Stimulated activated CD4-positive, alpha-beta T cell treated with anti-CD3 and anti-CD28 coated beads, TNF-alpha, amount 100 ng/mL, for 48 hours (primary cell): ENCODE data around the gene POM121.
"Not testable (repeated sequence)": the region's sequence is repeated elsewhere in the genome, so short reads cannot be mapped to it uniquely, and the experiment has no call there.

ENCODE experiments used
- DNase-seq, 3 donors: peaks; one replicate each; pipeline ENCODE4 v3.0.0-alpha.2; 2020; ENCODE audit warnings: low read depth in 3 of 3

The POM121 gene

DNA sequence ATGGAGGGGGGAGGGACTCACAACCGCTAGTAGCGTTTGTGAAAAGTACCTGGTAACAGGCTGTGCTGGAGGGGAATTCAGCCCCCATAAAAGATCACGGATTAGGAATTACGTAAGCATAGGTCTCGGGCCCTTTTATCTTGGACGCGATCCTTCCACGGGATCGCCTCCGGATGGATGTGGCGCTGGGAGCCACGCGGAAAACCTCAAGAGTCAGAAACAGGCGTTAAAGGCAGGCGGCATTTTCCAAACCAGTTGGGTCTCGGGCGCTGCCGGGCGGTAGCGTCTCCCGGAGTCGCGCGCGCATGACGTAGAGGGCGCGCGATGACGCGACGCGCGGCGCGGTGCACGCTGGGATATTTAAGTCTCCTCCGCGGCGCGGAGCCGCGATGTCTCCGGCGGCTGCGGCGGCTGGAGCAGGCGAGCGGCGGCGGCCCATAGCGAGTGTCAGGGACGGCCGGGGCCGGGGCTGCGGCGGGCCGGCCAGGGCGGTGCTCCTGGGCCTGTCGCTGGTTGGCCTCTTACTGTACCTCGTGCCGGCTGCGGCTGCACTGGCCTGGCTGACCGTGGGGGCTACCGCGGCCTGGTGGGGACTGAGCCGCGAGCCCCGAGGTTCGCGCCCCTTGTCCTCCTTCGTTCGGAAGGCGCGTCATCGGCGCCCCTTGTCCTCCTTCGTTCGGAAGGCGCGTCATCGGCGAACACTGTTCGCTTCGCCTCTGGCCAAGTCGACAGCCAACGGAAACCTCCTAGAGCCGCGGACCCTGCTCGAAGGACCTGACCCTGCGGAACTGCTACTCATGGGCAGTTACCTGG, at the start of gene POM121:
Gene POM121, plus strand, starts transcription at position 363 of the 813 bp plus-strand sequence. Its CDS starts 27 bp downstream, at position 390.
- DNase-seq, result peak; percentile 62 to 75 (median 67)

DNA sequence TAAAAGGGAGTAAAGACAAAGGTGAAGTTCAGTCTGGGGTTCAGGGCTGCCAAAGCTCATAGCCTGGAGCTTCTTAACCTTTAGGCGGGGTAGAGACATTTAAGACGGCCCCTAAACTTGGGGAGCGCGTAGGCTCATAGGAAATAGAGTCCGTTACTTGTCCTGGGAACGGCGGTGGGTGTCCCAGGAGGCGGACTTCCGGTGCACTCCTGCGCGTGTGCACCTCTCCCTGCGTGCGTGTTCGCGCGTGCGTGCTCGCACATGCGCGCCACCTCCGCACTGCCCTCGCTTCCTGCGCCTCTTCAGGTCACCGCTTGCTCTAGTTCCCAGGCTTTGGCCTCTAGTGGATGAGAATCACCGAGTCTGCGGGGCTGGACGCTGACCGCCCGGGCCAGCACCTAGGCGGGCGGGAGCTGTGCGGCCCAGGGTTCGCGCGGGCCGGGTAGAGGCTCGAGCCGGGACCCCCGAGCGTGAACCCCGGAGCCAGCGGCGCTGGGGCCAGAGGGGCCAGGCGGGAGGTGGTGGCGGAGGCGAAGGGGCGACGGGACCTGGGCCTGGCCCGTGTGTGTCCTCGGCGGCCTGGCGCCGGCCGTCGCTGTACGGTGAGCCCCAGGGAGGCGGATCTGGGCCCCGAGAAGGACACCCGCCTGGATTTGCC, 45.7 kb upstream of the POM121 start:
- peak; percentile 45 to 66 (median 50) for DNase-seq

DNA sequence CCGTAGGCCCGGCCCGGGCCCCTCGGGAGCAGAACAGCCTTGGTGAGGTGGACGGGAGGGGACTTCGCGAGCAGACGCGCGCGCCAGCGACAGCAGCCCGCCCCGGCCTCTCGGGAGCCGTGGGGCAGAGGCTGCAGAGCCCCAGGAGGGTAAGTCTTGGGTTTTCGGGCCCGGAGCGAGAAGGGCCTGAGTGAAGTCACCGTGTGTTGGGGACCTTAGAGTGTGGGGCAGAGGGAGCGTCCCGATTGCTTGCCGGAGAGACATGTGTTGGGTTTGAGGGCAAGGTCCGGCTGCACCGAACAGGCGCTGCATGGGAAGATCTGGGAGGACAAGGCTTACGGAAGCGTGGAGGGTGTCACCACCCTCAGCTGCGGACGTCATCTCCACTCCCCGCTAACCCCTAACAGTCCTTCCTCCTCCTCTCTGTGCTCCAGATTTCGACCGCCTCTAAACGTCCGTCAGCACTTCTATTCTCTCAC, 45.1 kb upstream of the POM121 start:
- DNase-seq, result peak; percentile 7 to 21 (median 14)

DNA sequence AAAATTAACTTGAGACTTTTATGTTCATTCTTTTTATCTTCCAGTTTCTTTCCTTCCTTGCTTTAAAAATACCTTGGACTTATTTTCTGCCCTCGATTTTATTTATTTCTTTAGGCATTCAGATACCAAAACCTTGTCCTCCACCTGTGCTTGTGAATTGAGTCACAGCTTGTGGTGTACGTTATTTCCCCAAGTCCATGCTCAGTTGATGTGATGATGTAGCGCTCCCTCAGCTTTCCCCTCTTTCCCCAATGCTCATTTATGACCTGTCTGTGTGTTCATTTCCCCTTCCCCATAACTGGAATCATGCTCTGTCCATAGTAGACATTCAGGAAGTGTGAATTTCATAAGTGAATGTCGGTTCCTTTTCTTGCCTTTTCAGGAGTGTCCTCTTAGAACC, 33.1 kb upstream of the POM121 start:
- DNase-seq, result not testable (repeated sequence)

DNA sequence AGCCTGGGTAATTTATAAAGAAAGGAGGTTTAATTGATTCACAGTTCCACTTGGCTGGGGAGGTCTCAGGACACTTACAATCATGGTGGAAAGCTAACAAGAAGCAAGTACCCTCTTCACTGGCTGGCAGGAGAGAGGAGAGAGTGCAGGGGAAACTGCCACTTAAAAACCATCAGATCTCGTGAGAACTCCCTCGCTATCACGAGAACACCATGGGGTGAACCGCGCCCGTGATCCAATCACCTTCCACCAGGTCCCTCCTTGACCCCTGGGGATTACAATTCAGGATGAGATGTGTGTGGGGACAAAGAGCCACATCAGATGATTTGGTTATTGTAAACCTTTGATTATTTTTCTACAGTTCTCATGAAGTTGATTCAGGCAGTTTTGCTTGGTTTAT, 20.2 kb upstream of the POM121 start:
- DNase-seq, result not testable (repeated sequence)

DNA sequence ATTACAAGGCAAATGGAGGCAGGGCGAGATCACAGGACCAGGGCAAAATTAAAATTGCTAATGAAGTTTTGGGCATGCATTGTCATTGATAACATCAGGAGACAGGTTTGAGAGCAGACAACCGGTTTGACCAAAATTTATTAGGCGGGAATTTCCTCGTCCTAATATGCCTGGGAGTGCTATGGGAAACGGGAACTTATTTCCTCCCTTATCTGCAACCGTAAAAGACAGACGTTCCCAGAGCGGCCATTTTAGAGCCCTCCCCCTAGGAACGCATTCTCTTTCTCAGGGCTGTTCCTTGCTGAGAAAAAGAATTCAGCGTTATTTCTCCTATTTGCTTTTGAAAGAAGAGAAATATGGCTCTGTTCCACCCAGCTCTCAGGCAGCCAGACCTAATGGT, 16.5 kb upstream of the POM121 start:
- not testable (repeated sequence) for DNase-seq

DNA sequence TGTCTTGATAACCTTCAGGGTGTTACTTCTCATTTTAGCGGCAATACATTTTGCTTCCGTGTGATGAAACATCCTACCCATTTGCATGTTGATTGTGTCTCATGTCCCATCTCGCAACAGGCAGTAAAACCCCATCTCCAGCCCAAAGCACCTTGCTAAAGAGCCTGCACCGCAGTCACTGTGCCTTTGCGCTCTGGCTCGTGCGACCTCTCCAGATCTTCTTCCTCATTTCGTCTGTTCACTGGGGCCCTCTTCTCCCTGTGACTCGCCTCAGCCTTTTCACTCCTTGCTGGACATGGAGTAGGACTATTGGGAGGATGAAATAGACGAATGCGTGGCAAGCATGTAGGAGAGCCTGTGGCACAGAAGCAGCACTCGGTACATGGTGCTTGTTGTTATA, 13.5 kb upstream of the POM121 start:
- DNase-seq, result not testable (repeated sequence)

DNA sequence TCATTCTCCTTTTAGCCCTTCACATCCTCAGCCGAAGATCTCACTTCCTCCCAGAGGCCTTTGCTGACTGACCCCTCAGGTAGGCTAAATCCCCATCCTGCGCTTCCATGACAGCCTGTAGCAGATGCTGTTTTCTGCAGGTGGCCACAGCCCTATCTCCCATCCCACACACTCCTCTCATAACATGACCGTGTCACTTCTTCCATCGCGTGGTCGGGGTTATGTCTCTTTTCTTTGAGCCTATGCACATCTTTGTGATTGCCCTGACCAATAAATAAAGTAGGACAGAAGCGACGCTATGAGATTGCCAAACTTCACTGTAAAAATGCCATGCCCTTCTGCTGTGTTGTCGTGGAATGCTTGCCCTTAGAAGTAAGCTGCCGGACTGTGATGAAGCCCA, 11.1 kb upstream of the POM121 start:
- DNase-seq, result peak in 2 of 3 donors; percentile 5 to 7

DNA sequence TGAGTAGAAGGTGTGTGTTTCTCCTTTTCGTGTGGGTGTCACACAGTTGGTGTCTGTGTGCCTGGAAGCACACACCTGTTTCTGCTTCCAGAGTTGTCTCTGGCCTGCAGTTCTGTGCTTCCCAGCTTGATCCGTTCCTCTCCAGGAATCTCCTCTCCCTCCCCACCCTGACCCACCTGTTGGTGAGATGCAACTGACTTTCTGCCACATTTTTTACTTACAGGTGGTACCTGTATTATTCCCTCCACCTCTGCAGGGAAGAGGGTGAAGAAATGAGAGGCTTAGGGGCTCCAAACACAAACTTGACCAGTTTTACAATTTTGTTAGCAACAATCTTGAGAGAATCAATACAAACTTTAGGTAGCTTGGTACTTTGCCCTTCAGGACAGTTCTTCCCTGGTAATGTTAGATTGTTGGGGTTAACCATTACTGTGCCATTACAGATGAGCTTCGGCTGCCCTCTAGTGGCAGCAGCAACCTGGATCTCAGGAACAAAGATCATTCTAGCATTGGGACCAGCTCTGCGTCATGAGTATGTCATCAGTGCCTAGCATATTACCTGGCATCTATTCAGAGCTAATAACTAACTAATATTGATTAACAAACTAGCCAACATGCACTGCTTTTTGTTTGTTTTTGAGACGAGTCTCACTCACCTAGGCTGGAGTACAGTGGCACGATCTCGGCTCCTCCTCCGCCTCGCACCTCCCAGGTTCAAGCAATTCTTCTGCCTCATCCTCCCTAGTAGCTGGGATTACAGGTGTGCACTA, 10.0 kb upstream of the POM121 start:
- DNase-seq, result peak; percentile 18 to 46 (median 39)

DNA sequence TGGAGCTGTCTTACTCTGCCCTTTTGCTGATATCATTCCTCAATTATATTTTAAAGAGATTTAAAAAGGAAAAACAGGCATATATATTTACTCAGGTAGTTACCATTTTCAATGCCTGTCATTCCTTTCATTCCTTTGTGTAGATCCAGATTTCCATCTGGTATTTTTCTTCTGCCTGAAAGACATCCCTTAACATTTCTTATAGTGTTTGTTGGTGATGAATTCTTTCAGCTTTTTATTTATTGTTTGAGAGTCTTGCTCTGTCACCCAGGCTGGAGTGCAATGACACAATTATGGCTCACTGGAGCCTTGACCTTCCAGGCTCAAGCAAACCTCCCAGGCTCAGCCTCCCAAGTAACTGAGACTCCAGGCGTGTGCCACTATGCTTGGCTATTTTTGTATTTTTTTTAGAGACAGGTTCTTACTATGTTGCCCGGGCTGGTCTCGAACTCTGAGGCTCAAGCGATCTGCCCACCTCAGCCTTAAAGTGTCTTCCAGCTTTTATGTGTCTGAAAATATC, 5.6 kb upstream of the POM121 start:
- no peak for DNase-seq

DNA sequence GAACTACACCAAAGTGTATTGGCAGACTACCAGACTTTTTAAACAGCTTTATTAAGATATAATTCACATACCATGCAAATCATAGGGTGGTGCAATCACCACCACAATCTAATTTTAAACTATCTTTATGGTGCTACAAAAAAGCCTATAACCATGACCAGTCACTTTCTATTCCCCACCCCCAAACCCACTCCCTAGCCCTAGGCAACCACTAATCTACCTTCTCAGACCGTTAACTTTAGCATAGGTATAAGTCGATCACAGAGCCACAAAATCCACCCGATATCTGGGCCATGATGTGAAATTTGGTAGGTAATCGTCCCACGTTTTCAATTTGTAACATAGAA, 536 bp upstream of the POM121 start:
- no peak for DNase-seq

DNA sequence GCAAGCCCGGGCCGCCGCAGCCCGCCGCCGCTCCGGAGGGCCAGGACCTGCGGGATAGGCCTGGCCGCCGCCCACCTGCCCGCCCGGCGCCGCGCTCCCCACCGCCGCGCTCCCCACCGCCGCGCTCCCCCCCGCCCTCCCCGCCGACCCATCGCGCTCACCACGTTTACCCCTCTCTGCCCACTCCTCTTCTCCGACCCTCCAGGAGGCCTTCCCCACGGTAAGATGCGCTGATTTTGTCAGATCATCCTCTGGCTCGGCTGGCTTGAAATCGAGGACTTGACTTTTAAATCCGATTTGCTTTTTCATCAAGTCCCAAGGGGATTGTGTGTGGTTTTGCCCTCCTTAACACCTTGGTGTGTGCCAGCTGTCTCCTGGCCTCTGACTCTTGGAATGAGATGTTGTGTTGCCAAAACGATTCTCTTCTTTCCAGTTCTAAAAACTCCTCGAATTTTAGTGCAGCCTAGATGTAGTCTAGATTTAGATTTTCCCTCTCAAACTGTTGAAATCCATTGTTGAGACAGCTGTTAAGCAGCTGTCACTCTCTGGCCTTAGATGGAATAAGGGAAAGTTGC, 738 bp downstream of the POM121 start:
- DNase-seq, result no peak

DNA sequence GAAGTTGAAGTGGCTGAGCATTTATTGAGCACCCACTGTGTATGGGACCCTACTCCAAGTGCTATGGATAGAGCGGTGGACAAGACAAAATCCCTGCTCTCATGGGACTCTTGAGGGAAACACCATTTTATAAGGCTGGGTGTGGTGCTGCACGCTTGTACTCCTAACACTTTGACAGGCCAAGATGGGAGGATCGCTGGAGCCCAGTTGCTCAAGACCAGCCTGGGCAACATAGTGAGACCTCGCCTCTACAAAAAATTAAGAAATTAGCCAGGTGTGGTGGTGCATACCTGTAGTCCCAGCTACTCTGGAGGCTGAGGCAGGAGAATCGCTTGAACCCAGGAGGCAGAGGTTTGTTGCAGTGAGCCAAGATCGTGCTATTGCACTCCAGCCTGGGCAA, 2.9 kb downstream of the POM121 start:
- DNase-seq, result not testable (repeated sequence)

DNA sequence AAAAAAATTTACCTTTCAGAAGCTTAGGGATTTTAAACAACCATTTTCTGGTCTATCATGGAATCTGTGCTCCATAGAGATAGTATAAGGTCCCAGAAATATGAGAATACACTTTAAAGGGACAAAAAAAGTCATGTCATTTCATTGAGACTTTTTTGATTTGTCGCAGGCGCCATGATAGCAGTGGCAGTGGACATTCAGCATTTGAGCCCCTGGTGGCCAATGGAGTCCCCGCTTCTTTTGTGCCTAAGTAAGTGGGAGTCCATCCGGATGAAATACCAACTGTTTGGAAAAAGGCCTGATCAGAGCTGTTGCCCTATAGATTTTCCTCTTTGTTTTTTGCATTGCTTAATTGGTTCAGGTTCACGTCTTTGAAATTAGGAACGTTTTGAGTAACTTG, 3.3 kb downstream of the POM121 start:
- DNase-seq, result not testable (repeated sequence)

DNA sequence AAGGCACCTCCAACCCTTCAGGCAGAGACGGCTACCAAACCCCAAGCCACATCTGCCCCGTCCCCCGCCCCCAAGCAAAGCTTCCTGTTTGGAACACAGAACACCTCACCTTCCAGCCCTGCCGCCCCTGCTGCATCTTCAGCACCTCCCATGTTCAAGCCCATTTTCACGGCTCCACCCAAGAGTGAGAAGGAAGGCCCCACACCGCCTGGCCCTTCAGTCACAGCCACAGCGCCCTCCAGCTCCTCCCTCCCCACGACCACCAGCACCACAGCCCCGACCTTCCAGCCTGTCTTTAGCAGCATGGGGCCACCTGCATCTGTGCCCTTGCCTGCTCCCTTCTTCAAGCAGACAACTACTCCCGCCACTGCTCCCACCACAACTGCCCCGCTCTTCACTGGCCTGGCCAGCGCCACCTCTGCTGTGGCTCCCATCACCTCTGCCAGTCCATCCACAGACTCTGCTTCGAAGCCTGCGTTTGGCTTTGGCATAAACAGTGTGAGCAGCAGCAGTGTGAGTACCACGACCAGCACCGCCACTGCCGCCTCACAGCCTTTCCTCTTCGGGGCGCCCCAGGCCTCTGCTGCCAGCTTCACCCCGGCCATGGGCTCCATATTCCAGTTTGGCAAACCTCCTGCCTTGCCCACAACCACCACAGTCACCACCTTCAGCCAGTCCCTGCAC, 17.3 kb downstream of the POM121 start:
- not testable (repeated sequence) for DNase-seq

DNA sequence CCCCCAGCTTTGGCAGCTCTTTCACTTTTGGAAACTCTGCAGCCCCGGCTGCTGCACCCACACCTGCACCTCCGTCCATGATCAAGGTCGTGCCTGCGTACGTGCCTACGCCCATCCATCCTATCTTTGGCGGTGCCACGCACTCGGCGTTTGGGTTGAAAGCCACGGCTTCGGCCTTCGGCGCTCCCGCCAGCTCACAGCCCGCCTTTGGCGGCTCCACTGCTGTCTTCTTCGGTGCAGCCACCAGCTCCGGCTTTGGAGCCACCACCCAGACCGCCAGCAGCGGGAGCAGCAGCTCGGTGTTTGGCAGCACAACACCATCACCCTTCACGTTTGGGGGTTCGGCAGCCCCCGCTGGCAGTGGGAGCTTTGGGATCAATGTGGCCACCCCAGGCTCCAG, 18.1 kb downstream of the POM121 start:
- DNase-seq, result not testable (repeated sequence)

DNA sequence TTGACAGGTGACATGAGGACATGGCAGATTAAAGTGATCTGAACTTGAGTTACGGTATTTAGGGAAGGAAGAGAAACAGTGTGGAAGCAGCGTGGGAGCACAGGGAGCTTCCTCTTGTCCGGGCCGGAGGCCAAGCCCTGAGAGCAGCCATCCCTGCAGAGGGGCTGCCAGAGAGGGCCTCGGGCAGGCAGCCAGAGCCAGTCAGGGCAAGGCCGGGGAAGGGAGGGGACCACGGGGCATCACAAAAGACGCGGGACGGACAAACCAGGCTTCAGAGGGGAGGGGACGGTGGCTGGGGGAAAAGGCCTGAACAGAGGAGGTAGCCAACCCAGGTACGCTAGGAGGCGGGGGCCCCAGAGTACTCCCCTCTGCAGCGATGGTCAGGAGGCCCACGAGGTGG, 20.0 kb downstream of the POM121 start:
- not testable (repeated sequence) for DNase-seq

DNA sequence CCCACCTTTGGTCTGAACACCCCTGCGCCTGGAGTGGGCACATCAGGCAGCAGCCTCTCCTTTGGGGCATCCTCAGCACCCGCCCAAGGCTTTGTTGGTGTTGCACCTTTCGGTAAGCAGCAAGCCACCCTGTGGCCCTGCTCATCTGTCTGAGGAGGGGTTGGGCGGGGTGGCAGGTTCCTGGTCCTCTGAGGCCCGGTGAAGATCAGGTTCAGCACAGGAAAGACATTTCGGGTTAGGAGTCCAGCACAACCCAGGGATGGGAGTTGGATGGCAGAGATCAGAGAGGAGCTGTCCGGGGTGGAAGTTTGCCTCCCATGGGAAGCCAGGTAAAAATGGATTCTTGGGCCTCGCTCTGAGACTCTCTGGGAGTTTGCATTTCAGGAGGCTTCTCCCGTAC, 20.7 kb downstream of the POM121 start:
- not testable (repeated sequence) for DNase-seq

DNA sequence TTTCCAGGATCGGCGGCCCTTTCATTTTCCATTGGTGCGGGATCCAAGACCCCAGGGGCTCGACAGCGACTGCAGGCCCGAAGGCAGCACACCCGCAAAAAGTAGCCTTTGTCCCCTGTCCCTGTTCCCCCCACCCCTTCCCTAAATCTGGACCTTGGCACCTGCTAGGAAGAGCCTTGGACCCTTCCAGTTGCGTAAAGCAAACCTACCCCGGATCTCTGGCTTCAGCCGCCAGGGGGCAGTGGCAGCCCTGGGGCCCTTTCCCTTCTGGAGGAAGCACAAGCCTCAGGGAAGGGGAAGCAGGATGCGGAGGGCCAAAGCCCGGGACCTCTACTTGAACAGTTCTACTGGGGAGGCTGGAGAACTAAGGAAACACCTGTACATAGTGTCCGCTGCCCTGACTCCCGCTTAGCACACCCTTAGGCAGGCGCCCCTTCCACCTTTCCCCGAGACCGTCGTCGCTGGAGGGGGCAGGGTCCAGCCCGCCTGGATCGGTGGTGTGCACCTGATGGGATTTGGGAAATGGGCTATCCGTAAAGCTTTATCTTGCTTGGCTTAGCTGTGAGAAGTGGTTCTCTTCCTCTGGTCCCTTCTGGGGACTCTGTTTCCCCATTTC, 21.3 kb downstream of the POM121 start:
- DNase-seq, result not testable (repeated sequence)

DNA sequence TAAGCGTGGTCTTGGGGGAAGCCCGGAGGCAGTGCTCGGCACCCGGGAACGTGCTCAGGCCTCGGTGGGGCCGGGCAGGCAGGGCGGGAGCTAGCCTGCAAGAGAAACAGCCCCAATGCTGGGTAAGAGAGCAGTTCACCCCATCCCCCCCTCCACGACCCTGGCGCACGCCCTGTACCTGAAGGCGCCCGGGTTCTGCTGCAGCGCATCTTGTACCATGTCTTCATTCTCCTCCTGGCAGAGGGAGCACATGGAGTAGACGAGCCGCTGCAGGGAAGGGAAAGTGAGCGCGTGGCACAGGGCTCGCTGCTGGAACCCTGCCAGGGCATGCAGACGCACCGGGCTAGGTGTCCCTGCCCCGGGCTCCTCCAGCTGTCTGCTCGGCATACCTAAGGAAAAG, 23.8 kb downstream of the POM121 start:
- DNase-seq, result not testable (repeated sequence)

DNA sequence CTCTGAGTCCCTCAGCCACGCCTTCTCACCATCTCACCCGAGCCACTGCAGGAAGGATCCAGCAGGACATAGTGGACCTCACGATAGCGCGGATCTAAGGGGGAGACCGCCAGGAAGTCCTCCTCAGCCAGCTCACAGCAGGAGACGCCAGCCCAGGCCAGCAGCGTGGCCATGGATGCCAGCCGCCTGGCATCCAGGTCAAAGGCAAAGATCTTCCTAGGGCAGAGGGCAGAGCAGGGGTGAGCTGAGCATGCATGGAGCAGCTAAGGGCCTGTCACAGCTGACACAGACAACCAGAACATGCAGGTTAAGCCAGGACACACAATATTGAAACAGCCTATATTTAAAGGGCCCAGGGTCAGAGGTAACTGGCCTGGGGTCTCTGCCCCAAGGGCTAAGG, 24.4 kb downstream of the POM121 start:
- not testable (repeated sequence) for DNase-seq
